Gastrocnemius medialis (tissue), 4 donors: ENCODE measurements around the gene EPB41L3. TPM values are rescaled to one million over a fixed set of nuclear protein-coding genes. Genes with fewer than 3 reads are reported as not detected.

ENCODE experiments used
- ATAC-seq, 2 donors: fragments of 150-250 bp; one replicate each; pipeline ENCODE4 v1.9.1; 2016
- DNase-seq, 2 donors: peaks; one replicate each; pipeline ENCODE4 v3.0.0-alpha.2; 2019
- H3K27ac ChIP-seq, 4 donors: fragments of 200-600 bp; sonication (generic); 1 replicate in 1 of 4; 2 replicates in 3 of 4; pipeline ENCODE4 v1.5.1; 2016 to 2018; ENCODE audit warnings: mild to moderate bottlenecking in 2 of 4, moderate library complexity in 1 of 4
- H3K27me3 ChIP-seq, 3 donors: fragments of 200-600 bp; sonication (generic) in 2 of 3; 1 replicate in 1 of 3; 2 replicates in 2 of 3; pipeline versions ENCODE4 v1.5.1 to v1.6.0; 2016 to 2019; ENCODE audit warnings: mild to moderate bottlenecking in 1 of 3, moderate library complexity in 1 of 3
- H3K36me3 ChIP-seq, 2 donors: fragments of 200-600 bp; sonication (generic) in 1 of 2; one replicate each; pipeline ENCODE4 v1.5.1; 2017 to 2018
- H3K4me1 ChIP-seq, 2 donors: fragments of 200-600 bp; sonication (generic) in 1 of 2; one replicate each; pipeline ENCODE4 v1.5.1; 2016 to 2017; ENCODE audit warnings: mild to moderate bottlenecking in 2 of 2
- H3K4me3 ChIP-seq, 4 donors: fragments of 200-600 bp; sonication (generic) in 3 of 4; 1 replicate in 1 of 4; 2 replicates in 3 of 4; pipeline ENCODE4 v1.5.1; 2016 to 2019; ENCODE audit warnings: mild to moderate bottlenecking in 2 of 4
- H3K9me3 ChIP-seq, 3 donors: fragments of 200-600 bp; sonication (generic) in 2 of 3; 1 replicate in 1 of 3; 2 replicates in 2 of 3; pipeline ENCODE4 v1.5.1; 2016 to 2019
- POLR2A ChIP-seq, 2 donors: fragments of 450-650 bp; IDR thresholded peaks; one replicate each; pipeline ENCODE4 v1.6.1; 2017; ENCODE audit warnings: antibody characterized with exemption in 2 of 2, mild to moderate bottlenecking in 2 of 2, moderate library complexity in 2 of 2
- in situ Hi-C, 4 donors: fragments of 200-750 bp; cut with MboI; loops; one replicate each; pipeline versions ENCODE4 v1.15.0 to v1.8.0; 2017; ENCODE audit warnings: low sequenced_read_pairs in 4 of 4
- intact Hi-C: fragments of 100-400 bp; cut with DNase I; formaldehyde crosslinking; loops from one replicate; pipeline ENCODE4 v1.15.1; 2023; ENCODE audit warnings: low total_unique reads
- total RNA-seq, 4 donors: library from RNA; depleted of rRNA; stranded (reverse); fragments of >200 nt; gene quantifications; one replicate each; pipeline versions ENCODE4 v1.1.0 to v1.2.3, GENCODE V29; 2016
- TF ChIP-seq, protein P1 (sequence below), 5 experiments: fragments of 450-650 bp in 3 of 5; fragments of 200-600 bp in 2 of 5; sonication (generic) in 2 of 5; IDR thresholded peaks in 4 of 5; conservative IDR thresholded peaks in 1 of 5; 1 replicate in 4 of 5; 2 replicates in 1 of 5; pipeline ENCODE4 v1.5.1; 2016 to 2019; ENCODE audit warnings: antibody characterized with exemption in 5 of 5, mild to moderate bottlenecking in 3 of 5, moderate library complexity in 3 of 5

The EPB41L3 gene
- total RNA-seq, 4 donors from 2014 or later, result 9.2 to 24.4 (median 14.5) TPM

DNA sequence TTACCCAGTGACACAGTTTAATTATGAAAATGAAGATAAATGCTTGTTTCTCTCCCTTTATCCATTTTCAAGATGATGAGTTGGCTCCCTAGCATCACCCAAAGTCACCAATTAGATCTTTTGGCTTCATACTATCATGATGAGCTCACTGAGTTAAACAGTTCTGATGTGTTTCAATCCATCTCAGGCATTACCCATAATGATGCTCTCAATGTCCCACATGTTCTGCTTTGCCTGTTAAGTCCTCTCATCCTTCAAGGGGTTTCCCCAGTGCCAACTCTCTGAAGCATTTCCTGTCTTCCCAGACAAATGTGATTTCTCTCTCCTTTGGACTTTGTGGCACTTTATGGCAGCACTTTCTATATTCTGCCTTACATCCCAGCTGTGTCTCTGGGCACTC is 92.6 kb downstream of the EPB41L3 start:
- Histone ChIP-seq H3K27me3 (no peaks in the 10 kb centered on the region), H3K36me3 (no peaks in the 10 kb centered on the region), H3K27ac (no peak overlapping the region), H3K4me1 (no peaks in the 10 kb centered on the region), H3K9me3 (no peaks in the 10 kb centered on the region), H3K4me3 (no peak overlapping the region)
- intact Hi-C loops, result no loop called here
- no peak for ATAC-seq
- TF ChIP-seq, protein P1, sequence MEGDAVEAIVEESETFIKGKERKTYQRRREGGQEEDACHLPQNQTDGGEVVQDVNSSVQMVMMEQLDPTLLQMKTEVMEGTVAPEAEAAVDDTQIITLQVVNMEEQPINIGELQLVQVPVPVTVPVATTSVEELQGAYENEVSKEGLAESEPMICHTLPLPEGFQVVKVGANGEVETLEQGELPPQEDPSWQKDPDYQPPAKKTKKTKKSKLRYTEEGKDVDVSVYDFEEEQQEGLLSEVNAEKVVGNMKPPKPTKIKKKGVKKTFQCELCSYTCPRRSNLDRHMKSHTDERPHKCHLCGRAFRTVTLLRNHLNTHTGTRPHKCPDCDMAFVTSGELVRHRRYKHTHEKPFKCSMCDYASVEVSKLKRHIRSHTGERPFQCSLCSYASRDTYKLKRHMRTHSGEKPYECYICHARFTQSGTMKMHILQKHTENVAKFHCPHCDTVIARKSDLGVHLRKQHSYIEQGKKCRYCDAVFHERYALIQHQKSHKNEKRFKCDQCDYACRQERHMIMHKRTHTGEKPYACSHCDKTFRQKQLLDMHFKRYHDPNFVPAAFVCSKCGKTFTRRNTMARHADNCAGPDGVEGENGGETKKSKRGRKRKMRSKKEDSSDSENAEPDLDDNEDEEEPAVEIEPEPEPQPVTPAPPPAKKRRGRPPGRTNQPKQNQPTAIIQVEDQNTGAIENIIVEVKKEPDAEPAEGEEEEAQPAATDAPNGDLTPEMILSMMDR (IDR thresholded peaks at IDR 0.05 in 4 of 5, conservative IDR thresholded peaks at IDR 0.05 in 1 of 5), result no peak
- TF ChIP-seq POLR2A (IDR thresholded peaks at IDR 0.05), result no peak
- no peak for DNase-seq
- in situ Hi-C loops, result no loop called here

DNA sequence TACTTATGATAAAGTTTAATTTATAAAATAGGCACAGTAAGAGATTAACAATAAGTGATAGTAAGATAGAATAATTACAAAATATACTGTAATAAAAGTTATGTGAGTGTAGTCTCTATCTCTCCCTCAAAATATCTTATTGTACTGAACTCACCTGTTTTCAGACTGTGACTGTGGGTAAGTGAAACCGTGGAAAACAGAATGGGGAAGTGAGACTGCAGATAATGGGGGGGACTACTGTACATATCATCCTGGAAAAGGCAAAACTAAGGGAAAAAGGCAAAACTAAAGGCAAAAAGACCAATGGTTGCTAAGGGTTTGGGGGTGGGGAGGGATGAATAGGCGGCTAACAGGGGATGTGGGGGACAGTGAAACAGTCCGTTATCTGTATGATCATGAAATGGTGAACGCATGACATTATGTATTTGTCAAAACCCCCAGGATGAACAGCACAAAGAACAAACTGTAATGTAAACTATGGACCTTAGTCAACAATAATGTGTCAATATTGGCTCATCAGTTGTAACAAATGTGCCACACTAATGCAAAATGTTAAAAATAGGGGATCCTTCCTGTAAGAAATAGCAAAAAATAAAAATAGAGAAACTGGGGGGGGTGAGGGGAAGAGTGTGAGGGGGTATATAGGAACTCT is 93.8 kb downstream of the EPB41L3 start:
- H3K4me3 ChIP-seq, result no peak overlapping the region
- H3K36me3 ChIP-seq, result no peaks in the 10 kb centered on the region
- intact Hi-C loops (no loop called here), in situ Hi-C loops (loop anchor here in 1 of 4 donors (25.0 kb wide), 1 partner anchor 87 kb away; the partner anchor contains the start of gene EPB41L3)
- no peaks in the 10 kb centered on the region for H3K27me3 ChIP-seq
- TF ChIP-seq, protein P1 (IDR thresholded peaks at IDR 0.05 in 4 of 5, conservative IDR thresholded peaks at IDR 0.05 in 1 of 5), result no peak
- TF ChIP-seq POLR2A (IDR thresholded peaks at IDR 0.05), result no peak
- no peak overlapping the region for H3K27ac ChIP-seq
- no peak for ATAC-seq
- no peak for DNase-seq
- no peaks in the 10 kb centered on the region for H3K4me1 ChIP-seq
- H3K9me3 ChIP-seq, result no peaks in the 10 kb centered on the region

DNA sequence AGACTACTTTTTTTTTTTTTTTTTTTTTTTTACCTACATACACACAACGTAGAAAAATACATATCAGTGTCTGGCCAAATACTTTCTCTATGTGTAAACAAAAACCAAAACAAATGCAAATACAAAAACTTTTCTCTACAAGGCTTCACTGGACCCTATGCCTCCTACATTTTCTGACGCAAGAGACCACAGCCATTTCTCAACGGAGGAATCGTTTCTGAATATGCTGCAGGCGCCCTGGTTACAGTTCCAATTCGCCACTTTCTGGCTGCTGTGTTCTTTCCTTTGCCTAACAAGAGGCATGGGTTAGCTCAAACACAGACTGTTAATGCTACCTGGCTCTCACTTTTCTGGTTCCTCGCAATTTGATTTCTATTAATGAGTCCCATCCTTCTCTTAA is 96.4 kb downstream of the EPB41L3 start:
- Histone ChIP-seq H3K36me3 (no peaks in the 10 kb centered on the region), H3K9me3 (no peaks in the 10 kb centered on the region), H3K4me3 (no peak overlapping the region), H3K27me3 (no peaks in the 10 kb centered on the region), H3K4me1 (no peaks in the 10 kb centered on the region), H3K27ac (no peak overlapping the region)
- no peak for DNase-seq
- no peak for ATAC-seq
- intact Hi-C loops, result no loop called here
- in situ Hi-C loops, result loop anchor here in 1 of 4 donors (25.0 kb wide), 1 partner anchor 90 kb away; the partner anchor contains the start of gene EPB41L3
- no peak for TF ChIP-seq POLR2A (IDR thresholded peaks at IDR 0.05)
- TF ChIP-seq, protein P1 (IDR thresholded peaks at IDR 0.05 in 4 of 5, conservative IDR thresholded peaks at IDR 0.05 in 1 of 5), result no peak

DNA sequence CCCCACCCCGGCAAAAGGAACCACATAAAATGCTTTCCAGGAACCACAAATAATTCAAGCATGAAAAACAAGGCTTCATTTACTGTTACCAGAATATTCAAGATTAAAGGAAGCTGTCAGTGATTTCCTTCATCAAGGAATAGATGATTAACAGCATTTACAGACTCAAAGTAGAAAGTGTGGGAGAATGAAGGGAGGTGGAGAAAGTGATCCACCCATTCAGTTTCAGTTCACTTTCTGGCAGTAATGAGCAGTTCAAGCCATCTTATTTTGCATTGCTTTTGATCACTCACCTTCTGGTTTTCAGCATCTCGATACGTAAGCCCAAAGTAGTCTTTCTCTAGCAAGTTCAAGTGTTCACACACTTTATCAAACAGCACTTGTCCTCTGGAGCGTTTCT is 99.0 kb downstream of the EPB41L3 start:
- intact Hi-C loops (no loop called here), in situ Hi-C loops (loop anchor here in 1 of 4 donors (25.0 kb wide), 1 partner anchor 92 kb away; the partner anchor contains the start of gene EPB41L3)

More for the DNA sequence above, 99.0 kb downstream of the EPB41L3 start:
- Histone ChIP-seq H3K36me3 (no peaks in the 10 kb centered on the region), H3K4me3 (no peak overlapping the region), H3K9me3 (no peaks in the 10 kb centered on the region), H3K27ac (no peak overlapping the region), H3K27me3 (no peaks in the 10 kb centered on the region), H3K4me1 (no peaks in the 10 kb centered on the region)
- DNase-seq (no peak), ATAC-seq (no peak)
- TF ChIP-seq, protein P1 (IDR thresholded peaks at IDR 0.05 in 4 of 5, conservative IDR thresholded peaks at IDR 0.05 in 1 of 5), result no peak
- no peak for TF ChIP-seq POLR2A (IDR thresholded peaks at IDR 0.05)
